Smooth muscle cell (in vitro differentiated cells): Measurements from ENCODE around the gene CPED1. TPM values are rescaled to one million over a fixed set of nuclear protein-coding genes. Genes with fewer than 3 reads are reported as not detected.

Experiments
- DNase-seq: peaks from one replicate; lab custom pipeline; 2025; ENCODE audit not compliant: unreplicated experiment; lab: John Stamatoyannopoulos, UW
- H2AFZ ChIP-seq: fragments of 200-600 bp; sonication (generic); 2 replicates; pipeline ENCODE4 v1.6.0; 2016; ENCODE audit warnings: antibody characterized with exemption, low read depth, mild to moderate bottlenecking
- H3F3A ChIP-seq: fragments of 200-600 bp; sonication (generic); 2 replicates; pipeline ENCODE4 v1.6.0; 2017; ENCODE audit warnings: antibody characterized with exemption, low read depth
- H3K27ac ChIP-seq: fragments of 200-600 bp; sonication (generic); 2 replicates; pipeline ENCODE4 v1.5.1; 2016; ENCODE audit warnings: low read depth, mild to moderate bottlenecking
- H3K27me3 ChIP-seq: fragments of 200-600 bp; sonication (generic); 2 replicates; pipeline ENCODE4 v1.6.1; 2016; ENCODE audit warnings: low read depth, mild to moderate bottlenecking
- H3K36me3 ChIP-seq: fragments of 200-600 bp; sonication (generic); 2 replicates; pipeline ENCODE4 v1.5.1; 2016; ENCODE audit warnings: low read depth
- H3K4me1 ChIP-seq: fragments of 200-600 bp; sonication (generic); 2 replicates; pipeline ENCODE4 v1.5.1; 2016; ENCODE audit warnings: low read depth
- H3K4me2 ChIP-seq: fragments of 200-600 bp; sonication (generic); 2 replicates; pipeline ENCODE4 v1.6.0; 2016; ENCODE audit warnings: mild to moderate bottlenecking
- H3K4me3 ChIP-seq: fragments of 200-600 bp; sonication (generic); 2 replicates; pipeline ENCODE4 v1.5.1; 2016; ENCODE audit warnings: mild to moderate bottlenecking
- H3K79me2 ChIP-seq: fragments of 200-600 bp; sonication (generic); 2 replicates; pipeline ENCODE4 v1.6.0; 2016; ENCODE audit warnings: low read depth, mild to moderate bottlenecking
- H3K9ac ChIP-seq: fragments of 200-600 bp; sonication (generic); 2 replicates; pipeline ENCODE4 v1.6.0; 2016; ENCODE audit warnings: low read depth
- H3K9me3 ChIP-seq: fragments of 200-600 bp; sonication (generic); replicated peaks from 2 replicates; pipeline ENCODE4 v1.5.1; 2016; ENCODE audit warnings: low read depth
- H4K20me1 ChIP-seq: fragments of 200-600 bp; sonication (generic); 2 replicates; pipeline ENCODE4 v1.6.0; 2016; ENCODE audit warnings: low read depth
- WGBS: methylation state at CpG from one replicate; pipeline ENCODE4 v1.1.7; 2016; ENCODE audit warnings: low lambda C conversion rate; 5-methylcytosine and 5-hydroxymethylcytosine counted together
- polyA plus RNA-seq: library from polyadenylated mRNA; unstranded; fragments of >200 nt; fragmentation: Nextera tagmentation; extraction: Ambion mirVana; gene quantifications from 2 replicates; pipeline ENCODE4 v1.2.1, GENCODE V29; 2016
- total RNA-seq: library from RNA; depleted of rRNA; stranded (reverse); fragments of >200 nt; gene quantifications from 2 replicates; pipeline ENCODE4 v1.2.3, GENCODE V29; 2014
- TF ChIP-seq, protein P1 (sequence below): fragments of 200-600 bp; sonication (generic); IDR thresholded peaks from 2 replicates; pipeline ENCODE4 v1.5.1; 2017; ENCODE audit warnings: borderline replicate concordance, mild to moderate bottlenecking, antibody characterized with exemption; ENCODE audit not compliant: insufficient read depth, poor library complexity, severe bottlenecking

CPED1 gene
- total and polyA plus RNA-seq, 2 experiments from 2014 or later, result 9.5 to 12.9 TPM

DNA sequence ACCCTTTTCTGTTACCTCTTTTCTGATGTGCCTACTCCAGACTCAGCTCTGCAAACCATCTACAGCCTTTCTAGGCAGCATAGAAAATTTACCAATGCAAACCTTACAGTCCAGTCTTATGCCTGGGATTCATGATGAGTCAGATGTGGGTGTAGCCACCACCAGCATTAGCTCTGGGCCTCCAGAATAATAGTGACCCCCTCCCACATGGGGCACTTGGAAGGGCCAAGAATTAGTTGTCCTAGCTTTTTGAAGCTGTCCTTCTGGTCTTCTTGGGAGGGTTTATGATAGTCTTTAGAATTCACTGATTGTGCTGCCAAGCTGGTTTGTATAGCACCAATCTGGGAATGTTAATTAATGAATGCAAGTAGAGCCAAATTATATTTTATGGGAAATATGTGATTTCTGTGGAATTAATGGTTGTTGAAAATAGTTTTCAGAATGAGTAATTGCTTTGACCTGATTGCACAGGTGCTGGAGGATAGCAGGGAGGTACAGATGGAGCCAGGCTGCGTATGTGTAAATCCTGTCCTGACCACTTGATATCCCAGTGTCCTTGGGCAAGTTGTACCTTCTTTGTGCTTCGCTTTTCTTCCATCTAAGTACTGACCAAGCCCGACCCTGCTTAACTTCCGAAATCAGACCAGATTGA, 94.8 kb downstream of the CPED1 start:
- WGBS, result 90% methylated on average over 4 of the region's 4 CpGs
- H3K4me3 ChIP-seq, result no peak overlapping the region

DNA sequence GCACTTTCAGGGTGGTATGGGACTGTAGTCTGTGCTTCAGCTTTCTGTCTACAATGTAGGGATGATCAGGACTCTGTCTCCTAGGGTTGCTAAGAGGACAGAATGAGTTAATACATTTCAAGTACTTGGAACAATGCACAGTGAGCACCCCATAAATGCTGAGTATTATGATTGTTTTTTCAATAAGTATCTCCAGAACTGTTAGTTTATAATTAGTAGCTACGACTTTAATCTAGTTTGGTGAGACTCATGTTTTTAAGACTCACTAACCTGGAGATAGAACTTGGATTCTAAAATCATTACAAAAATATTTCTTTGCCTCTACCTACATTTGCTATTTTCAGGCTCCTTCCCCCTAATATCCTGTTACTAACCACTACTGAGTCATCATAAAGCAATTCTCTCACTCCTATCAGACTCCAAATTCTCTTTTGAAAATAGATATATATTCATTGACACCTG, 95.3 kb downstream of the CPED1 start:
- Histone ChIP-seq H3K4me3 (no peak overlapping the region), H3K4me1 (peaks cover 7% of the 10 kb centered on the region), H3K9me3 (no peaks in the 10 kb centered on the region), H3F3A (peaks cover 5% of the 10 kb centered on the region), H2AFZ (no peak overlapping the region), H3K36me3 (no peaks in the 10 kb centered on the region), H4K20me1 (no peaks in the 10 kb centered on the region), H3K27me3 (no peaks in the 10 kb centered on the region), H3K9ac (no peak overlapping the region), H3K27ac (peak overlapping the region; percentile 50), H3K4me2 (peak overlapping the region; percentile 57), H3K79me2 (no peaks in the 10 kb centered on the region)
- TF ChIP-seq, protein P1, sequence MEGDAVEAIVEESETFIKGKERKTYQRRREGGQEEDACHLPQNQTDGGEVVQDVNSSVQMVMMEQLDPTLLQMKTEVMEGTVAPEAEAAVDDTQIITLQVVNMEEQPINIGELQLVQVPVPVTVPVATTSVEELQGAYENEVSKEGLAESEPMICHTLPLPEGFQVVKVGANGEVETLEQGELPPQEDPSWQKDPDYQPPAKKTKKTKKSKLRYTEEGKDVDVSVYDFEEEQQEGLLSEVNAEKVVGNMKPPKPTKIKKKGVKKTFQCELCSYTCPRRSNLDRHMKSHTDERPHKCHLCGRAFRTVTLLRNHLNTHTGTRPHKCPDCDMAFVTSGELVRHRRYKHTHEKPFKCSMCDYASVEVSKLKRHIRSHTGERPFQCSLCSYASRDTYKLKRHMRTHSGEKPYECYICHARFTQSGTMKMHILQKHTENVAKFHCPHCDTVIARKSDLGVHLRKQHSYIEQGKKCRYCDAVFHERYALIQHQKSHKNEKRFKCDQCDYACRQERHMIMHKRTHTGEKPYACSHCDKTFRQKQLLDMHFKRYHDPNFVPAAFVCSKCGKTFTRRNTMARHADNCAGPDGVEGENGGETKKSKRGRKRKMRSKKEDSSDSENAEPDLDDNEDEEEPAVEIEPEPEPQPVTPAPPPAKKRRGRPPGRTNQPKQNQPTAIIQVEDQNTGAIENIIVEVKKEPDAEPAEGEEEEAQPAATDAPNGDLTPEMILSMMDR, result no peak
- 83% methylated on average over 1 of the region's 1 CpG for WGBS
- DNase-seq, result no peak

More for the DNA sequence above, 94.8 kb downstream of the CPED1 start:
- H3K27ac ChIP-seq, result peak overlapping the region; percentile 50
- peak overlapping the region; percentile 57 for H3K4me2 ChIP-seq
- TF ChIP-seq, protein P1, result no peak
- no peak for DNase-seq
- H3K9me3 ChIP-seq, result no peaks in the 10 kb centered on the region
- no peak overlapping the region for H2AFZ ChIP-seq
- H3K79me2 ChIP-seq, result no peaks in the 10 kb centered on the region
- no peaks in the 10 kb centered on the region for H3K27me3 ChIP-seq
- H4K20me1 ChIP-seq, result no peaks in the 10 kb centered on the region
- peaks cover 7% of the 10 kb centered on the region for H3K4me1 ChIP-seq
- H3F3A ChIP-seq, result peaks cover 5% of the 10 kb centered on the region
- no peaks in the 10 kb centered on the region for H3K36me3 ChIP-seq
- no peak overlapping the region for H3K9ac ChIP-seq

DNA sequence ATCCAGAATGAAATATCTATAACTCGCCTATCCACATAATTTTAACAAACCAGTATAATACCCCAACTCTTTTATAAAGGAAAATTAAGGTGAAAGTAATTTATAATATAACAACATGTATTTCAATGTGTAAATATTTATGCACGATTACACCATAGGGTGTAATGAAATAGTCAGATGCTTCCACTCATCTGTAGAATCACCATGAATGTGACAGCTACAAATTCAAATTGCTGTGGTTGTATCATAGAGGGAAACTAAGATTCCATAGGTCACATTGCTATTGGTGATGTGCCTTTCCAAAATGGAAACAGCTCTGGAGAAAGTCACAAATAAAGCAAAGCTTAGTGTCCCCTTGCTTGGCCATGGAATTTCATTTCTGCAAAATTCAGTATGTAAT, 95.7 kb downstream of the CPED1 start:
- DNase-seq, result no peak
- no peak overlapping the region for H3K9ac ChIP-seq
- H2AFZ ChIP-seq, result no peak overlapping the region
- H3K4me2 ChIP-seq, result peak overlapping the region; percentile 57
- H3K9me3 ChIP-seq, result no peaks in the 10 kb centered on the region
- H3K36me3 ChIP-seq, result no peaks in the 10 kb centered on the region
- peaks cover 5% of the 10 kb centered on the region for H3F3A ChIP-seq
- H3K4me1 ChIP-seq, result peaks cover 7% of the 10 kb centered on the region
- H3K27me3 ChIP-seq, result no peaks in the 10 kb centered on the region
- H4K20me1 ChIP-seq, result no peaks in the 10 kb centered on the region
- peak overlapping the region; percentile 50 for H3K27ac ChIP-seq
- TF ChIP-seq, protein P1, result no peak
- no peaks in the 10 kb centered on the region for H3K79me2 ChIP-seq
- H3K4me3 ChIP-seq, result no peak overlapping the region
- 29% methylated on average over 2 of the region's 2 CpGs for WGBS
